Neural cell (in vitro differentiated cells): ENCODE measurements around the gene EXTL1. TPM values are rescaled to one million over a fixed set of nuclear protein-coding genes. Genes with fewer than 3 reads are reported as not detected.

Experiments
- H2AFZ ChIP-seq: fragments of 200-600, 300-800 bp; sonication (generic), shearing (Covaris generic); 2 replicates; pipeline ENCODE4 v1.6.0; 2014; ENCODE audit warnings: low read depth, mild to moderate bottlenecking, antibody characterized with exemption, low read length, moderate library complexity
- H3F3A ChIP-seq: fragments of 200-600 bp; shearing (Covaris generic); 2 replicates; pipeline ENCODE4 v1.6.1; 2016; ENCODE audit warnings: mild to moderate bottlenecking, moderate library complexity, mixed read lengths, antibody characterized with exemption, low read length; ENCODE audit not compliant: insufficient read depth, poor library complexity, severe bottlenecking
- H3K27ac ChIP-seq: fragments of 200-600, 300-800 bp; sonication (generic), shearing (Covaris generic); 2 replicates; pipeline ENCODE4 v1.5.1; 2014; ENCODE audit warnings: mild to moderate bottlenecking, low read length, moderate library complexity
- H3K27me3 ChIP-seq: fragments of 300-800, 200-600 bp; sonication (generic), shearing (Covaris generic); 2 replicates; pipeline ENCODE4 v1.6.0; 2014; ENCODE audit warnings: mild to moderate bottlenecking, low read depth, low read length, moderate library complexity; ENCODE audit not compliant: insufficient read depth
- H3K36me3 ChIP-seq: fragments of 300-800, 200-600 bp; sonication (generic), shearing (Covaris generic); 2 replicates; pipeline ENCODE4 v1.5.1; 2014; ENCODE audit warnings: mild to moderate bottlenecking, antibody characterized with exemption, low read length, moderate library complexity; ENCODE audit not compliant: insufficient read depth
- H3K4me2 ChIP-seq: fragments of 300-800, 200-600 bp; sonication (generic), shearing (Covaris generic); 2 replicates; pipeline ENCODE4 v1.6.0; 2014; ENCODE audit warnings: mild to moderate bottlenecking, low read length
- H3K4me3 ChIP-seq: fragments of 300-800, 200-600 bp; sonication (generic), shearing (Covaris generic); 2 replicates; pipeline ENCODE4 v1.5.1; 2014; ENCODE audit warnings: mild to moderate bottlenecking, low read length, moderate library complexity
- H3K79me2 ChIP-seq: fragments of 200-600 bp; shearing (Covaris generic); replicated peaks from 2 replicates; pipeline ENCODE4 v1.6.0; 2014; ENCODE audit warnings: mild to moderate bottlenecking, low read length, moderate library complexity; ENCODE audit not compliant: insufficient read depth
- H3K9ac ChIP-seq: fragments of 300-800, 200-600 bp; sonication (generic), shearing (Covaris generic); 2 replicates; pipeline ENCODE4 v1.6.1; 2016; ENCODE audit warnings: mild to moderate bottlenecking, low read length, mixed read lengths
- H3K9me2 ChIP-seq: fragments of 200-600 bp; shearing (Covaris generic); 2 replicates; pipeline ENCODE4 v1.6.1; 2016; ENCODE audit warnings: mild to moderate bottlenecking, low read length, mixed read lengths; ENCODE audit not compliant: insufficient read depth
- H3K9me3 ChIP-seq: fragments of 200-600, 300-800 bp; sonication (generic), shearing (Covaris generic); 2 replicates; pipeline ENCODE4 v1.6.1; 2016; ENCODE audit warnings: mild to moderate bottlenecking, mixed run types, low read length, moderate library complexity, mixed read lengths
- H4K20me1 ChIP-seq: fragments of 200-600 bp; shearing (Covaris generic); 2 replicates; pipeline ENCODE4 v1.6.1; 2016; ENCODE audit warnings: mild to moderate bottlenecking, mixed run types; ENCODE audit not compliant: insufficient read depth
- EP300 ChIP-seq: fragments of 450-650 bp; conservative IDR thresholded peaks from 2 replicates; pipeline ENCODE4 v1.6.1; 2014; ENCODE audit warnings: antibody characterized with exemption, mild to moderate bottlenecking, moderate library complexity; ENCODE audit not compliant: poor library complexity, severe bottlenecking
- EZH2 ChIP-seq: fragments of 200-600, 300-800 bp; shearing (Covaris generic), sonication (generic); IDR thresholded peaks from 2 replicates; pipeline ENCODE4 v1.6.1; 2014; ENCODE audit warnings: antibody characterized with exemption, low read length, borderline replicate concordance, mild to moderate bottlenecking; ENCODE audit not compliant: insufficient read depth, poor library complexity, severe bottlenecking
- MXI1 ChIP-seq: fragments of 450-650 bp; conservative IDR thresholded peaks from 2 replicates; pipeline ENCODE4 v1.6.1; 2014; ENCODE audit warnings: antibody characterized with exemption, mild to moderate bottlenecking; ENCODE audit not compliant: poor library complexity, severe bottlenecking
- POLR2AphosphoS5 ChIP-seq: IDR thresholded peaks from 2 replicates; pipeline ENCODE4 v1.6.1; 2012
- RAD21 ChIP-seq: fragments of 450-650 bp; conservative IDR thresholded peaks from 2 replicates; pipeline ENCODE4 v1.6.1; 2014; ENCODE audit warnings: antibody characterized with exemption, mild to moderate bottlenecking, moderate library complexity
- SMC3 ChIP-seq: fragments of 450-650 bp; conservative IDR thresholded peaks from 2 replicates; pipeline ENCODE4 v1.6.1; 2014; ENCODE audit warnings: antibody characterized with exemption, mild to moderate bottlenecking, moderate library complexity; ENCODE audit not compliant: poor library complexity
- TAF1 ChIP-seq: IDR thresholded peaks from 2 replicates; pipeline ENCODE4 v1.6.1; 2012; ENCODE audit warnings: low read depth
- polyA plus RNA-seq: library from polyadenylated mRNA; depleted of rRNA; stranded (reverse); fragments of >200 nt; gene quantifications from 2 replicates; pipeline ENCODE4 v1.2.3, GENCODE V29; 2014
- TF ChIP-seq, protein P1 (sequence below): IDR thresholded peaks from 2 replicates; pipeline ENCODE4 v1.6.1; 2012; ENCODE audit warnings: borderline replicate concordance
- TF ChIP-seq, protein P2 (sequence below): fragments of 450-650 bp; IDR thresholded peaks from 2 replicates; pipeline ENCODE4 v1.5.1; 2014; ENCODE audit warnings: antibody characterized with exemption, mild to moderate bottlenecking, moderate library complexity; ENCODE audit not compliant: poor library complexity, severe bottlenecking

Gene EXTL1
- polyA plus RNA-seq, 1 donor from 2014 or later, result 2.7 TPM

DNA sequence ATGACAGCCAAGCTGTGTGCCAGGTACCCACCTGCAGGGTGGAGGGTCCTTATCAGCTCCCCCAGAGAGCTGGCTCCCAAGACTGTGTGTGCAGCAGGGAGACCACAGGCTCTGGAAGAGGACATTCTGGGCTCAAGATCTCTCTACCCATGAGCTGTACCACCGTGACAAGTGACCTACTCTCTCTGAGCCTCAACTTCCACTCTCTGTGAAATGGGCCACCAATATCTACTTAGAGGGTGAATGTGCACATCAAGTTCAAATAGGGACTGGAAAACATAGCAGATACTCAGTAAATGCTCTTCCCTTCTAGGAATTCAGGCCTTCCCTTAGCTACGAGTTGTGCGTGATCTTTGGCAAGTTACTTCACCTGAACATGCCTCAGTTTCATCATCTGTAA is 22.8 kb downstream of the EXTL1 start:
- Histone ChIP-seq H3K9me3 (no peaks in the 10 kb centered on the region), H3F3A (no peaks in the 10 kb centered on the region), H3K79me2 (no peaks in the 10 kb centered on the region), H3K27ac (no peak overlapping the region), H2AFZ (no peak overlapping the region), H3K9ac (no peak overlapping the region), H3K27me3 (peaks cover 62% of the 10 kb centered on the region), H3K4me2 (no peak overlapping the region), H3K9me2 (no peaks in the 10 kb centered on the region), H4K20me1 (no peaks in the 10 kb centered on the region), H3K36me3 (no peaks in the 10 kb centered on the region), H3K4me3 (no peak overlapping the region)
- TF ChIP-seq, protein P1, sequence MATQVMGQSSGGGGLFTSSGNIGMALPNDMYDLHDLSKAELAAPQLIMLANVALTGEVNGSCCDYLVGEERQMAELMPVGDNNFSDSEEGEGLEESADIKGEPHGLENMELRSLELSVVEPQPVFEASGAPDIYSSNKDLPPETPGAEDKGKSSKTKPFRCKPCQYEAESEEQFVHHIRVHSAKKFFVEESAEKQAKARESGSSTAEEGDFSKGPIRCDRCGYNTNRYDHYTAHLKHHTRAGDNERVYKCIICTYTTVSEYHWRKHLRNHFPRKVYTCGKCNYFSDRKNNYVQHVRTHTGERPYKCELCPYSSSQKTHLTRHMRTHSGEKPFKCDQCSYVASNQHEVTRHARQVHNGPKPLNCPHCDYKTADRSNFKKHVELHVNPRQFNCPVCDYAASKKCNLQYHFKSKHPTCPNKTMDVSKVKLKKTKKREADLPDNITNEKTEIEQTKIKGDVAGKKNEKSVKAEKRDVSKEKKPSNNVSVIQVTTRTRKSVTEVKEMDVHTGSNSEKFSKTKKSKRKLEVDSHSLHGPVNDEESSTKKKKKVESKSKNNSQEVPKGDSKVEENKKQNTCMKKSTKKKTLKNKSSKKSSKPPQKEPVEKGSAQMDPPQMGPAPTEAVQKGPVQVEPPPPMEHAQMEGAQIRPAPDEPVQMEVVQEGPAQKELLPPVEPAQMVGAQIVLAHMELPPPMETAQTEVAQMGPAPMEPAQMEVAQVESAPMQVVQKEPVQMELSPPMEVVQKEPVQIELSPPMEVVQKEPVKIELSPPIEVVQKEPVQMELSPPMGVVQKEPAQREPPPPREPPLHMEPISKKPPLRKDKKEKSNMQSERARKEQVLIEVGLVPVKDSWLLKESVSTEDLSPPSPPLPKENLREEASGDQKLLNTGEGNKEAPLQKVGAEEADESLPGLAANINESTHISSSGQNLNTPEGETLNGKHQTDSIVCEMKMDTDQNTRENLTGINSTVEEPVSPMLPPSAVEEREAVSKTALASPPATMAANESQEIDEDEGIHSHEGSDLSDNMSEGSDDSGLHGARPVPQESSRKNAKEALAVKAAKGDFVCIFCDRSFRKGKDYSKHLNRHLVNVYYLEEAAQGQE, result no peak
- no peak for TF ChIP-seq TAF1
- TF ChIP-seq RAD21, result no peak

DNA sequence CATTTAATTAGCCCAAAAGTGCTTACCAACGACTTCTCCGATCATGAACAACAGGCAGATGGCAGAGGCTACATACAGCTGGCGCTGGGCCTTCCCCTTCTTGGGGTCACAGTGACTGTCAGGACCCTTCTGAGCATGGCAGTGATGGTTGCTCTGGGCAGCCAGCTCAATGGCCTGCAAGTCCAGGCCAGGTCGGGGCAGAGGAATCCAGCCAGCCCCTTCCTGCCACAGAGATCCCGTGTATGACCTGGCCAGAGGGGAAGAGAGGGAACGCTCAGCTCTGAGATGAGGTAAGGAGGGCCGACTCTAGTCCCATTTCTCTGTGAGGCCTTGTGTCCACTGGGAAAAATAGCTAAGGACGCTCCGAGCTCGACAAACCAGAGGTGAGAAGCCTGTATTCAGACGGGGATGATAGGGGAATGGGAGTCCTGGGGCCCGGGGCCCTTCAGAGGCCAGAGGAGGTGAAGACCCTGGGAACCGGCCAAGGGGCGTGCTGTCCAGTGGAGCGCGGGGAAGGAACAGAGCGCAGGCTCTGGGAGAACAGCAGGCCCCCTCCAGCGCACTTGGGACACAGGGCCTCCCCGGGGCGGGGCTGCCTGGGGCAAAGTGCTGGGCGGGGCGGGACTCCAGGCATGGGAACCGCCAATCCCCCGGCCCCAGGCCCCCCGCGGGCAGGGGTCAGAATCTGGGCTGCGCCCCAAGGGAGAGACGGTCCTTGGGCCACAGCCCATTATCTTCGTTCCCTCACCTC is 23.6 kb downstream of the EXTL1 start:
- H3K27me3 ChIP-seq, result peaks cover 62% of the 10 kb centered on the region
- no peak overlapping the region for H3K4me2 ChIP-seq
- no peaks in the 10 kb centered on the region for H3K36me3 ChIP-seq
- H3K79me2 ChIP-seq, result no peaks in the 10 kb centered on the region
- H3K9me3 ChIP-seq, result no peaks in the 10 kb centered on the region
- H4K20me1 ChIP-seq, result no peaks in the 10 kb centered on the region
- H3K9ac ChIP-seq, result no peak overlapping the region
- peak overlapping the region; percentile 51 for H3K4me3 ChIP-seq
- H2AFZ ChIP-seq, result no peak overlapping the region
- TF ChIP-seq SMC3 (no peak), RAD21 (no peak), POLR2AphosphoS5 (no peak), EP300 (no peak), MXI1 (no peak), EZH2 (no peak), TAF1 (no peak)
- TF ChIP-seq, protein P2, sequence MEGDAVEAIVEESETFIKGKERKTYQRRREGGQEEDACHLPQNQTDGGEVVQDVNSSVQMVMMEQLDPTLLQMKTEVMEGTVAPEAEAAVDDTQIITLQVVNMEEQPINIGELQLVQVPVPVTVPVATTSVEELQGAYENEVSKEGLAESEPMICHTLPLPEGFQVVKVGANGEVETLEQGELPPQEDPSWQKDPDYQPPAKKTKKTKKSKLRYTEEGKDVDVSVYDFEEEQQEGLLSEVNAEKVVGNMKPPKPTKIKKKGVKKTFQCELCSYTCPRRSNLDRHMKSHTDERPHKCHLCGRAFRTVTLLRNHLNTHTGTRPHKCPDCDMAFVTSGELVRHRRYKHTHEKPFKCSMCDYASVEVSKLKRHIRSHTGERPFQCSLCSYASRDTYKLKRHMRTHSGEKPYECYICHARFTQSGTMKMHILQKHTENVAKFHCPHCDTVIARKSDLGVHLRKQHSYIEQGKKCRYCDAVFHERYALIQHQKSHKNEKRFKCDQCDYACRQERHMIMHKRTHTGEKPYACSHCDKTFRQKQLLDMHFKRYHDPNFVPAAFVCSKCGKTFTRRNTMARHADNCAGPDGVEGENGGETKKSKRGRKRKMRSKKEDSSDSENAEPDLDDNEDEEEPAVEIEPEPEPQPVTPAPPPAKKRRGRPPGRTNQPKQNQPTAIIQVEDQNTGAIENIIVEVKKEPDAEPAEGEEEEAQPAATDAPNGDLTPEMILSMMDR, result no peak
- TF ChIP-seq, protein P1, result no peak
- H3F3A ChIP-seq, result no peaks in the 10 kb centered on the region
- no peaks in the 10 kb centered on the region for H3K9me2 ChIP-seq
- no peak overlapping the region for H3K27ac ChIP-seq
